Right atrium auricular region (tissue), 2 donors: ENCODE data around the gene PRSS2. TPM values are rescaled to one million over a fixed set of nuclear protein-coding genes. Genes with fewer than 3 reads are reported as not detected.

Experiments used
- DNase-seq: peaks from one replicate; pipeline ENCODE4 v3.0.0-alpha.2; 2019; ENCODE audit warnings: low spot score
- H3K27ac ChIP-seq, 2 donors: fragments of 200-600 bp; sonication (generic); 1 replicate in 1 of 2; 2 replicates in 1 of 2; pipeline ENCODE4 v1.5.1; 2016 to 2019
- H3K27me3 ChIP-seq, 2 donors: fragments of 200-600 bp; sonication (generic); one replicate each; pipeline versions ENCODE4 v1.5.1 to v1.6.0; 2017 to 2019
- H3K36me3 ChIP-seq: fragments of 200-600 bp; sonication (generic); one replicate; pipeline ENCODE4 v1.5.1; 2016
- H3K4me1 ChIP-seq, 2 donors: fragments of 200-600 bp; sonication (generic); one replicate each; pipeline versions ENCODE4 v1.5.1 to v1.6.0; 2017 to 2019
- H3K4me3 ChIP-seq, 2 donors: fragments of 200-600 bp; sonication (generic); 1 replicate in 1 of 2; 2 replicates in 1 of 2; pipeline ENCODE4 v1.5.1; 2017 to 2019; ENCODE audit warnings: mild to moderate bottlenecking in 1 of 2, moderate library complexity in 1 of 2
- H3K9me3 ChIP-seq, 2 donors: fragments of 200-600 bp; sonication (generic); one replicate each; pipeline ENCODE4 v1.5.1; 2019
- CTCF ChIP-seq, 2 donors: fragments of 200-600 bp; sonication (generic); IDR thresholded peaks; one replicate each; pipeline ENCODE4 v1.5.1; 2019; ENCODE audit warnings: antibody characterized with exemption in 2 of 2
- total RNA-seq, 2 donors: library from RNA; depleted of rRNA; stranded (reverse); fragments of >200 nt; gene quantifications; one replicate each; pipeline ENCODE4 v1.1.0, GENCODE V29; 2016

The PRSS2 gene
- total RNA-seq: under 1 TPM in 1 of 2 donors, not detected in 1; 0.51 TPM

GRCh38 chr7:142770661-142771352, at the start of gene PRSS2:
TSS of gene PRSS2 (plus strand) at chr7:142770970. CDS start at chr7:142770983, 13 bp downstream.
- H3K36me3 ChIP-seq: no peaks in the 10 kb centered on the region
- H3K4me1 ChIP-seq: no peaks in the 10 kb centered on the region
- no peak for TF ChIP-seq CTCF (IDR thresholded peaks at IDR 0.05)
- H3K27me3 ChIP-seq: no peaks in the 10 kb centered on the region
- H3K27ac ChIP-seq: no peak within 1 kb of the TSS
- no peak for DNase-seq
- H3K9me3 ChIP-seq: no peaks in the 10 kb centered on the region
- no peak within 1 kb of the TSS for H3K4me3 ChIP-seq

- Histone ChIP-seq H3K9me3 (no peaks in the 10 kb centered on the region), H3K36me3 (no peaks in the 10 kb centered on the region), H3K27ac (no peak overlapping the region), H3K4me1 (no peaks in the 10 kb centered on the region), H3K4me3 (no peak overlapping the region), H3K27me3 (no peaks in the 10 kb centered on the region)
- no peak for TF ChIP-seq CTCF (IDR thresholded peaks at IDR 0.05)
- DNase-seq: no peak
Measured at GRCh38 chr7:142720986-142721385, 49.8 kb upstream of the PRSS2 start.

- H3K9me3 ChIP-seq: no peaks in the 10 kb centered on the region
- H3K4me1 ChIP-seq: no peaks in the 10 kb centered on the region
- H3K36me3 ChIP-seq: no peaks in the 10 kb centered on the region
- H3K27me3 ChIP-seq: no peaks in the 10 kb centered on the region
- no peak overlapping the region for H3K4me3 ChIP-seq
- H3K27ac ChIP-seq: no peak overlapping the region
- DNase-seq: no peak
- no peak for TF ChIP-seq CTCF (IDR thresholded peaks at IDR 0.05)
Measured at GRCh38 chr7:142722248-142722794, 48.4 kb upstream of the PRSS2 start.

- Histone ChIP-seq H3K27ac (no peak overlapping the region), H3K4me3 (no peak overlapping the region), H3K36me3 (no peaks in the 10 kb centered on the region), H3K9me3 (no peaks in the 10 kb centered on the region), H3K4me1 (no peaks in the 10 kb centered on the region), H3K27me3 (no peaks in the 10 kb centered on the region)
- no peak for DNase-seq
- no peak for TF ChIP-seq CTCF (IDR thresholded peaks at IDR 0.05)
Measured at GRCh38 chr7:142733271-142733670, 37.5 kb upstream of the PRSS2 start.

GRCh38 chr7:142739923-142740492, 30.8 kb upstream of the PRSS2 start:
- Histone ChIP-seq H3K4me3 (no peak overlapping the region), H3K9me3 (no peaks in the 10 kb centered on the region), H3K36me3 (no peaks in the 10 kb centered on the region), H3K4me1 (peaks cover 0 to 12% of the 10 kb centered on the region in 2 donors), H3K27me3 (no peaks in the 10 kb centered on the region), H3K27ac (no peak overlapping the region)
- no peak for TF ChIP-seq CTCF (IDR thresholded peaks at IDR 0.05)
- no peak for DNase-seq
